Right hindlimb (tissue), 1 donor: ENCODE results near the gene SCIMP.
"Not testable (repeated sequence)": the region's sequence is repeated elsewhere in the genome, so short reads cannot be mapped to it uniquely, and the experiment has no call there.

ENCODE experiments used
- DNase-seq: peaks from one replicate; pipeline ENCODE4 v3.0.0-alpha.2; 2018

SCIMP gene

DNA sequence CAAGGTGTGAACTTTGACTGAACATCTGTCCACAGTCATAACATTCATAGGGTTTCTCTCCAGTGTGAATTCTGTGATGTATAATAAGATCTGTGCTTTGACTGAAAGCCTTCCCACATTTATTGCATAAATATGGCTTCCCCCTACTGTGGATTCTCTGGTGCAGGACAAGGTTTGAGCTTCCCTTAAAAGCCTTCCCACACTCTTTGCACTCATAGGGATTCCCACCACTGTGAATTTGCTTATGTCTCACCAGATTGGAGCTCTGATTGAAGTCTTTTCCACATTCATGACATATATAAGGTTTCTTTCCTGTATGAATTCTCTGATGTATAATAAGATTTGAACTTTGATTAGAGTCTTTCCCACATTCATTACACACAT is 51.3 kb downstream of the SCIMP start:
- DNase-seq, result no peak

DNA sequence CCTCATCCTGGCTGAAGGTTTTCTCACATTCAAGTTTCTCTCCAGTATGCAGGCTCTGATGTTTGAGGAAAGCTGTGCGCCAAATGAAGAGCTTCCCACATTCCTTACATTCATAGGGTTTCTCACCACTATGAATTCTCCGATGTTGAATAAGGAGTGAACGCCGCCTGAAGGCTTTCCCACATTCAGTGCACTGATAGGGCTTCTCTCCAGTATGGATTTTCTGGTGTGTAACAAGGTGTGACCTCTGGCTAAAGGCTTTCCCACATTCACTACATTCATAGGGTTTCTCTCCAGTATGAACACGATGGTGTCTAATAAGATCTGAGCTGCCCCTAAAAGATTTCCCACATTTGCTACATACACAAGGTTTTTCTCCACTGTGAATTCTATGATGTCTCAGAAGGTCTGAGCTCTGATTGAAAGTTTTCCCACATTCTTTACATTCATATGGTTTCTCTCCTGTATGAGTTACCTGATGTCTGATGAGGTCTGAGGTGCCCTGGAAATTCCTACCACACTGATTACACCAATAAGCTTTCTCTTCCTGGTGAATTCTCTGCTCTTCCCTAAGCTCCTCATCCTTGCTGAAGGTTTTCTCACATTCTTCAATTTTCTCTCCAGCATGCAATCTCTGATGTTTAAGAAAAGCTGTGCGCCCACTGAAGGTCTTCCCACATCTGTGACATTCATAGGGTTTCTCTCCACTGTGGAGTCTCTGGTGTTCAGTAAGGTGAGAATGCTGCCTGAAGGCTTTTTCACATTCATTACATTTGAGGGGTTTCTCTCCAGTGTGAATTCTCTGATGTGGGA is 51.9 kb downstream of the SCIMP start:
- no peak for DNase-seq

DNA sequence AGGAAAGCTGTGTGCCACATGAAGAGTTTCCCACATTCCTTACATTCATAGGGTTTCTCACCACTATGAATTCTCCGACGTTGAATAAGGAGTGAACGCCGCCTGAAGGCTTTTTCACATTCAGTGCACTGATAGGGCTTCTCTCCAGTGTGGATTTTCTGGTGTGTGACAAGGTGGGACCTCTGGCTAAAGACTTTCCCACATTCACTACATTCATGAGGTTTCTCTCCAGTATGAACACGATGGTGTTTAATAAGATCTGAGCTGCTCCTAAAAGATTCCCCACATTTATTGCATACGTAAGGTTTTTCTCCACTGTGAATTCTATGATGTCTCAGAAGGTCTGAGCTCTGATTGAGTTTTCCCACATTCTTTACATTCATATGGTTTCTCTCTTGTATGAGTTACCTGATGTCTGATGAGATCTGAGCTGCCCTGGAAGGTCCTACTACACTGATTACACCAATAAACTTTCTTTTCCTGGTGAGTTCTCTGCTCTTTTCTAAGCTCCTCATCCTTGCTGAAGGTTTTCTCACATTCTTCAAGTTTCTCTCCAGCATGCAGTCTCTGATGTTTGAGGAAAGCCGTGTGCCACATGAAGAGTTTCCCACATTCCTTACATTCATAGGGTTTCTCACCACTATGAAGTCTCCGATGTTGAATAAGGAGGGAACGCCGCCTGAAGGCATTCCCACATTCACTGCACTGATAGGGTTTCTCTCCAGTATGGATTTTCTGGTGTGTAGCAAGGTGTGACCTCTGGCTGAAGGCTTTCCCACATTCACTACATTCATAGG is 53.0 kb downstream of the SCIMP start:
- DNase-seq, result no peak

DNA sequence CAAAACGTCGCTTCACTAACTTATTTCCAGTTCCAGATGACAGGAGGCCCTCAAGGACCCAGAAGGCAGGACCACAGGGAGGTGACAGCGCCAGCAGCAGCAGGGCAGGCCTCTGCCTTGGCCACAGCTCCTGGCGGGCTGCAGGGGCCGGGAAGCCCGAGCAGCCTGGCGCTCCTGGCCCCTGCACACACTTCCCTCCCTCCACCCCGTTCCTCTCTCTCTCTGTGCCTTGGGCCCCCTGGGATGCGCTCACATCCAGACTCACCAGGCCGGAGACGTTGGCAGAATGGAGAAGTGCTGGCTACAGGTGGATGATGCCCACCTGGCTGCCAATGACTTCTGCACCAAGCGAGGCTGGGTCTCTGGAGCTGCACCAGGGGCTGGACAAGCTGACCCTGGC is 55.7 kb downstream of the SCIMP start:
- DNase-seq, result no peak

DNA sequence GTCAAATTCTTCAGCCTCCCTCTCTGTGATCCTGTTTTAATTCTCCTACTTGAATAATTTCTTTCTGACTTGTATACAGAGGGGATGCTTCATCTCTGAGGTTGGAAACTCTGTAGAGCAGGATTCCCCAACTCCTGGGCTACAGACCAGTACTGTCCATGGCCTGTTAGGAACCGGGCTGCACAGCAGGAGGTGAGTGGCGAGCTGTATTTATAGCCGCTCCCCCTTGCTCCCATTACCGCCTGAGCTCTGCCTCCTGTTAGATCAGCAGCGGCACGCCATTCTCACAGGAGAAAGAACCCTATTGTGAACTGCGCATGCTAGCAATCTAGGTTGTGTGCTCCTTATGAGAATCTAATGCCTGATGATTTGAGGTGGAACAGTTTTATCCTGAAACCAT is 59.6 kb downstream of the SCIMP start:
- DNase-seq, result not testable (repeated sequence)

DNA sequence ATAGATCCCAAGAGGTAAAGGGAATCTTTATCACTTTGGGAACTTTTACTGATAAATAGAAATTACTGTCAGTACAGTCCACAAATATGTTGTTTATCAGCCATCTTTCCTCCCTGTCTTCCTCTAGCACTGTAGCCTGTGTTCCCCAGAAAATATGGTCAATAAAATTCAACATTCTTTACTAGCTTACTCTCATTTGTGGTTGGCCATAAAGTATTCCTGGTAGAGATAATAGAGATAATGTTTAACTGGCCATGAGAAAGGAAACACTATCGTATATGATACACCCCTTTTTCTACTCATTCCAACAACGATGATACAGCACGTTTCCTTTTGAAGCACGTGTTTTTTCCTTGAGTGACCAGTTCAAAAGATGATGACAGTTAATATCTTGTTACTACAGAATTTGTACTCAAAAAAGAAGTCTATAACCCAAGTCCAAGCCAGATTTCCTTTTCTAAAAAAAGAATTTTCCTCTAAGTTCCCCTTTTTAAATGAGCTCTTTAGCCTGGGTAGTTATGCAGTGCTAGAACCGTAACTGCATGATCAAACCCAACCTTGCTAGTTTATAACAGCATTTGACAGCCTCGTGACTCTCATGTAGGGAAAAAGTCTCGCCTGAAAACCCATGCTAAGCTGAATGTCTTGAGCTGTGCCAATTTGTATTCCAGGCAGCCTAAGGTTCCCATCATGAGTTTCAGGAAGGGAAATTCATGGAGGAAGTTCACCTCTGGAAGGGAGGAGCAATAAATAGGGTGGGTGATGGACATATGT is 68.7 kb downstream of the SCIMP start:
- DNase-seq, result not testable (repeated sequence)

DNA sequence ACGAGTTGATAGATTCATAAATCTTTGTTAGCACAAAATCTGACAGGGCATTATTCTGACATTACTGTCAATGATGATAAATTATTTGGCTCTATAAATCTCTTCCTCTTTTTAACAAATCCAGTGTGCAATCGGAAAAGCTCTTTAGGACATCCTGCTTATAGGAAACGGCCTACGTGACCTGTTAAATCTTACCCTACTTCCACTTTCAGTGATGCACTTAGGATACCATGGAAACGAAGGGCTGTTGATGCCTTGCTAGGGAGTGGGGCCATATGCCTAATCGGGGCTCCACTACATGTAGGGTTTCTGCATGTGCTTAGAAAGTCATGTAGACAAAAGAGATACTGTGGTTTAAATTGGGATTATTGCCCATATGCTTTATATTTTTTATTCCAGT is 70.2 kb downstream of the SCIMP start:
- DNase-seq, result no peak

DNA sequence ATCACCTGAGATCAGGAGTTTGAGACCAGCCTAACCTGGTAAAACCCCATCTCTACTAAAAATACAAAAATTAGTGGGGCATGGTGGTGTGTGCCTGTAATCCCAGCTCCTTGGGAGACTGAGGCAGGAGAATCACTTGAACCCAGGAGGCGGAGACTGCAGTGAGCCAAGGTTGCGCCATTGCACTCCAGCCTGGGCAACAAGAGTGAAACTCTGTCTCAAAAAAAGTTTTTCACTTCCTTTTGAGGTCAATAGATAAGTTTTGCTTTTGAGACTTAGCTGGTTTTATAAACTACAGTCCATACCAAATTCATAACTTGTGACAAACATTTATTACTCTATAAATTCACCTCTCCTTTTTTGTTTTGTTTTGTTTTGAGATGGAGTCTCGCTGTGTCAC is 72.9 kb downstream of the SCIMP start:
- not testable (repeated sequence) for DNase-seq

DNA sequence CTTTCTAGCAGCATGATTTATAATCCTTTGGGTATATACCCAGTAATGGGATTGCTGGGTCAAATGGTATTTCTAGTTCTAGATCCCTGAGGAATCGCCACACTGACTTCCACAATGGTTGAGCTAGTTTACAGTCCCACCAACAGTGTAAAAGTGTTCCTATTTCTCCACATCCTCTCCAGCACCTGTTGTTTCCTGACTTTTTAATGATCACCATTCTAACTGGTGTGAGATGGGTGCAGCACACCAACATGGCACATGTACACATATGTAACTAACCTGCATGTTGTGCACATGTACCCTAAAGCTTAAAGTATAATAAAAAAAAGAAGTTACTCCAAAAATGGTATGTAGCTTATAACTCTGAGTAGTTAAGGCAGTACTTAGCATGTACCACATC is 74.0 kb downstream of the SCIMP start:
- DNase-seq, result not testable (repeated sequence)
